Thoracic aorta (tissue), 2 donors: Measurements from ENCODE around the gene MCCC1. TPM values are rescaled to one million over a fixed set of nuclear protein-coding genes. Genes with fewer than 3 reads are reported as not detected.
A peak's percentile ranks its signal among the peaks of the same experiment; 100 is the strongest.

Source experiments
- ATAC-seq: fragments of 150-250 bp; one replicate; pipeline ENCODE4 v1.8.0; 2017; ENCODE audit warnings: low read depth; ENCODE audit not compliant: insufficient number of reproducible peaks, low FRiP score
- DNase-seq: peaks from one replicate; pipeline ENCODE4 v3.0.0-alpha.2; 2020; ENCODE audit warnings: low spot score
- H3K27ac ChIP-seq, 2 donors: fragments of 200-600 bp; sonication (generic); 1 replicate in 1 of 2; 2 replicates in 1 of 2; pipeline ENCODE4 v1.5.1; 2016; ENCODE audit warnings: mild to moderate bottlenecking in 2 of 2, moderate library complexity in 2 of 2
- H3K27me3 ChIP-seq: fragments of 200-600 bp; sonication (generic); replicated peaks from 2 replicates; pipeline ENCODE4 v1.6.0; 2016; ENCODE audit warnings: mild to moderate bottlenecking; ENCODE audit not compliant: insufficient read depth
- H3K36me3 ChIP-seq: fragments of 200-600 bp; sonication (generic); one replicate; pipeline ENCODE4 v1.5.1; 2016
- H3K4me1 ChIP-seq, 2 donors: fragments of 200-600 bp; sonication (generic); 1 replicate in 1 of 2; 2 replicates in 1 of 2; pipeline versions ENCODE4 v1.5.1 to v1.6.0; 2016; ENCODE audit warnings: low read depth in 2 of 2, mild to moderate bottlenecking in 1 of 2; ENCODE audit not compliant: control insufficient read depth in 1 of 2
- H3K4me3 ChIP-seq: fragments of 200-600 bp; sonication (generic); 2 replicates; pipeline ENCODE4 v1.5.1; 2016; ENCODE audit warnings: mild to moderate bottlenecking
- H3K9me3 ChIP-seq: fragments of 200-600 bp; sonication (generic); 2 replicates; pipeline ENCODE4 v1.5.1; 2016
- CTCF ChIP-seq: fragments of 200-600 bp; sonication (generic); IDR thresholded peaks from one replicate; pipeline ENCODE4 v1.5.1; 2019; ENCODE audit warnings: antibody characterized with exemption
- total RNA-seq, 2 donors: library from RNA; depleted of rRNA; stranded (reverse); fragments of >200 nt; gene quantifications; one replicate each; pipeline versions ENCODE4 v1.1.0 to v1.2.3, GENCODE V29; 2016

The MCCC1 gene
- total RNA-seq, 2 donors from 2014 or later = 23.4 to 28.5 TPM

GRCh38 chr3:182978387-182978786, 120.9 kb downstream of the MCCC1 start:
- no peaks in the 10 kb centered on the region for H3K27me3 ChIP-seq
- ATAC-seq (no peak), DNase-seq (no peak)
- H3K4me1 ChIP-seq = peaks cover 12 to 20% of the 10 kb centered on the region in 2 donors
- no peaks in the 10 kb centered on the region for H3K36me3 ChIP-seq
- no peak for TF ChIP-seq CTCF
- no peaks in the 10 kb centered on the region for H3K9me3 ChIP-seq
- peak overlapping the region; percentile 96 for H3K4me3 ChIP-seq
- H3K27ac ChIP-seq = no peak overlapping the region

- no peak overlapping the region for H3K4me3 ChIP-seq
- no peak overlapping the region for H3K27ac ChIP-seq
- no peak for DNase-seq
- ATAC-seq = no peak
- no peak for TF ChIP-seq CTCF
- H3K9me3 ChIP-seq = no peaks in the 10 kb centered on the region
- peaks cover 3 to 9% of the 10 kb centered on the region in 2 donors for H3K4me1 ChIP-seq
- H3K36me3 ChIP-seq = no peaks in the 10 kb centered on the region
- no peaks in the 10 kb centered on the region for H3K27me3 ChIP-seq
Observed at GRCh38 chr3:182973047-182973446, 126.2 kb downstream of the MCCC1 start.

GRCh38 chr3:182972387-182972786, 126.9 kb downstream of the MCCC1 start:
- DNase-seq = no peak
- Histone ChIP-seq H3K36me3 (no peaks in the 10 kb centered on the region), H3K4me1 (peaks cover 3 to 11% of the 10 kb centered on the region in 2 donors), H3K4me3 (no peak overlapping the region), H3K9me3 (no peaks in the 10 kb centered on the region), H3K27ac (no peak overlapping the region), H3K27me3 (no peaks in the 10 kb centered on the region)
- ATAC-seq = no peak
- no peak for TF ChIP-seq CTCF

GRCh38 chr3:182971637-182972036, 127.7 kb downstream of the MCCC1 start:
- no peak for TF ChIP-seq CTCF
- Histone ChIP-seq H3K27ac (no peak overlapping the region), H3K9me3 (no peaks in the 10 kb centered on the region), H3K27me3 (no peaks in the 10 kb centered on the region), H3K4me3 (no peak overlapping the region), H3K4me1 (peaks cover 3 to 12% of the 10 kb centered on the region in 2 donors), H3K36me3 (no peaks in the 10 kb centered on the region)
- DNase-seq = no peak
- no peak for ATAC-seq

GRCh38 chr3:182970811-182971418, 128.4 kb downstream of the MCCC1 start:
- H3K27ac ChIP-seq = no peak overlapping the region
- H3K4me3 ChIP-seq = no peak overlapping the region
- peaks cover 3 to 14% of the 10 kb centered on the region in 2 donors for H3K4me1 ChIP-seq
- ATAC-seq (no peak), DNase-seq (no peak)
- no peaks in the 10 kb centered on the region for H3K9me3 ChIP-seq
- no peaks in the 10 kb centered on the region for H3K36me3 ChIP-seq
- no peaks in the 10 kb centered on the region for H3K27me3 ChIP-seq
- TF ChIP-seq CTCF = no peak
